ENCODE measurements around the gene STOX2. TPM values are rescaled to one million over a fixed set of nuclear protein-coding genes. Genes with fewer than 3 reads are reported as not detected.
"Not testable (repeated sequence)": the region's sequence is repeated elsewhere in the genome, so short reads cannot be mapped to it uniquely, and the experiment has no call there.

Gene STOX2
- total RNA-seq, 1 donor from 2014 or later: 26.7 TPM

GRCh38 chr4:183950536-183950935 is 45.4 kb downstream of the STOX2 start:
- peaks cover 24% of the 10 kb centered on the region for H3K4me1 Mint-ChIP-seq
- peaks cover 3% of the 10 kb centered on the region for H3K36me3 Mint-ChIP-seq (ENCODE audit: low read depth)
- TF ChIP-seq CTCF (conservative IDR thresholded peaks at IDR 0.05): no peak
- H3K9me3 Mint-ChIP-seq: no peaks in the 10 kb centered on the region
- H3K27me3 Mint-ChIP-seq (ENCODE audit: low read depth): no peaks in the 10 kb centered on the region
- no peak overlapping the region for H3K4me3 Mint-ChIP-seq
- no peak overlapping the region for H3K27ac Mint-ChIP-seq (ENCODE audit: unreplicated experiment)
- DNase-seq (ENCODE audit: low read depth, low spot score): no peak

- not testable (repeated sequence) for H3K36me3 Mint-ChIP-seq (ENCODE audit: low read depth); H3K27ac Mint-ChIP-seq (ENCODE audit: unreplicated experiment); H3K27me3 Mint-ChIP-seq (ENCODE audit: low read depth); H3K4me3 Mint-ChIP-seq; H3K9me3 Mint-ChIP-seq; DNase-seq (ENCODE audit: low read depth, low spot score)
- H3K4me1 Mint-ChIP-seq: peaks cover 21% of the 10 kb centered on the region
Measured at GRCh38 chr4:183952652-183953051, 47.5 kb downstream of the STOX2 start.

- no peaks in the 10 kb centered on the region for H3K27me3 Mint-ChIP-seq (ENCODE audit: low read depth)
- H3K4me1 Mint-ChIP-seq: peaks cover 27% of the 10 kb centered on the region
- H3K9me3 Mint-ChIP-seq: no peaks in the 10 kb centered on the region
- DNase-seq (ENCODE audit: low read depth, low spot score): no peak
- no peak overlapping the region for H3K4me3 Mint-ChIP-seq
- H3K27ac Mint-ChIP-seq (ENCODE audit: unreplicated experiment): no peak overlapping the region
- peaks cover 3% of the 10 kb centered on the region for H3K36me3 Mint-ChIP-seq (ENCODE audit: low read depth)
- TF ChIP-seq CTCF (conservative IDR thresholded peaks at IDR 0.05): no peak
Measured at GRCh38 chr4:183959319-183960045, 54.4 kb downstream of the STOX2 start.

- no peak for TF ChIP-seq CTCF (conservative IDR thresholded peaks at IDR 0.05)
- no peak overlapping the region for H3K4me3 Mint-ChIP-seq
- peak; percentile 64 for DNase-seq (ENCODE audit: low read depth, low spot score)
- H3K27me3 Mint-ChIP-seq (ENCODE audit: low read depth): no peaks in the 10 kb centered on the region
- no peak overlapping the region for H3K27ac Mint-ChIP-seq (ENCODE audit: unreplicated experiment)
- peaks cover 25% of the 10 kb centered on the region for H3K4me1 Mint-ChIP-seq
- no peaks in the 10 kb centered on the region for H3K9me3 Mint-ChIP-seq
- peaks cover 1% of the 10 kb centered on the region for H3K36me3 Mint-ChIP-seq (ENCODE audit: low read depth)
Measured at GRCh38 chr4:183960046-183960420, 54.9 kb downstream of the STOX2 start.

GRCh38 chr4:183960962-183961541 is 55.9 kb downstream of the STOX2 start:
- Mint-ChIP-seq H3K4me1 (peaks cover 18% of the 10 kb centered on the region), H3K9me3 (no peaks in the 10 kb centered on the region), H3K36me3 (ENCODE audit: low read depth) (no peaks in the 10 kb centered on the region), H3K4me3 (no peak overlapping the region), H3K27me3 (ENCODE audit: low read depth) (no peaks in the 10 kb centered on the region), H3K27ac (ENCODE audit: unreplicated experiment) (no peak overlapping the region)
- DNase-seq (ENCODE audit: low read depth, low spot score): no peak
- no peak for TF ChIP-seq CTCF (conservative IDR thresholded peaks at IDR 0.05)

- DNase-seq (ENCODE audit: low read depth, low spot score): no peak
- Mint-ChIP-seq H3K27ac (ENCODE audit: unreplicated experiment) (no peak overlapping the region), H3K27me3 (ENCODE audit: low read depth) (no peaks in the 10 kb centered on the region), H3K9me3 (no peaks in the 10 kb centered on the region), H3K4me1 (peaks cover 24% of the 10 kb centered on the region), H3K36me3 (ENCODE audit: low read depth) (no peaks in the 10 kb centered on the region), H3K4me3 (no peak overlapping the region)
- no peak for TF ChIP-seq CTCF (conservative IDR thresholded peaks at IDR 0.05)
Measured at GRCh38 chr4:183961795-183962194, 56.7 kb downstream of the STOX2 start.
